Effector memory CD4-positive, alpha-beta T cell (primary cell): ENCODE measurements around the gene SORCS1.

Source experiments
- DNase-seq, 3 donors: peaks; one replicate each; pipeline ENCODE4 v3.0.0-alpha.2; 2020
- H3K27ac ChIP-seq: 2 replicates; pipeline ENCODE4 v1.7.0; 2013; ENCODE audit warnings: mild to moderate bottlenecking, low read length, moderate library complexity; ENCODE audit not compliant: insufficient read depth, poor library complexity, severe bottlenecking
- H3K27me3 ChIP-seq: replicated peaks from 2 replicates; pipeline ENCODE4 v1.7.0; 2013; ENCODE audit warnings: mild to moderate bottlenecking, low read length; ENCODE audit not compliant: insufficient read depth, control insufficient read depth, poor library complexity, severe bottlenecking
- H3K36me3 ChIP-seq: 2 replicates; pipeline ENCODE4 v1.7.0; 2013; ENCODE audit warnings: mild to moderate bottlenecking, low read length, moderate library complexity; ENCODE audit not compliant: control insufficient read depth, insufficient read depth
- H3K4me1 ChIP-seq: 2 replicates; pipeline ENCODE4 v1.7.0; 2013; ENCODE audit warnings: low read length, mild to moderate bottlenecking; ENCODE audit not compliant: control insufficient read depth, insufficient read depth, poor library complexity, severe bottlenecking
- H3K4me3 ChIP-seq: 2 replicates; pipeline ENCODE4 v1.7.0; 2013; ENCODE audit warnings: low read length, low read depth, mild to moderate bottlenecking; ENCODE audit not compliant: insufficient read depth, poor library complexity, severe bottlenecking
- H3K9me3 ChIP-seq: 2 replicates; pipeline ENCODE4 v1.7.0; 2013; ENCODE audit warnings: mild to moderate bottlenecking, low read length, moderate library complexity; ENCODE audit not compliant: control insufficient read depth

Gene SORCS1

DNA sequence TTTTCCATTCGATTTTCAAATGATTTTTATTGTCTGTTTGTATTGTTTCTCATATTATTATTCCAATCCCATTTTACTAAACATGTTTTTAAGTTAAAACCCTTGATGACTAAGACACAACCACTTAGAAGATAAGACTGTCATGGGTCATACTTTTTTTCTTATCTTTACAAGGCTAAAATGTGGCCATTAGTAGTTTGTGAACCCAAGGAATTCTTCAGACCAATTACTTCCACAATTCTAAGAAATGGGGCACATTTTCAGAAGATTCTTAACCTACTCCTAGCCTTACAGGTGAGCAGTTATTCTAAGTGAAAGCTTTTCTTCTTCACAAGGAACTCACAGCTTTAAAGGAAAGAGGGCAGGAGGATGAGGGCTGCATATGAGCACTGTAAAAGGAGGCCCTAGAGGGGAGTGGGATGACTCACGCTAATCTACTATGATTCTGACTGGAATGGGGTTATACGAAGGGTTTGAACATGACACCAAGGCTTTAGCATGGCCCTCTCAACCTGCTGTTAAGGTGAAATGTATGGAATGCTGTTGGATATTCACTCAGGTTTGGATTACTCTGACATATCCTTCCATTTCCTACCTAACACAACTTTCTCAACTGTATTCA is 81.0 kb downstream of the SORCS1 start:
- no peak overlapping the region for H3K27ac ChIP-seq
- H3K27me3 ChIP-seq = no peaks in the 10 kb centered on the region
- no peaks in the 10 kb centered on the region for H3K36me3 ChIP-seq
- no peaks in the 10 kb centered on the region for H3K4me1 ChIP-seq
- DNase-seq = no peak
- no peak overlapping the region for H3K4me3 ChIP-seq
- no peaks in the 10 kb centered on the region for H3K9me3 ChIP-seq

DNA sequence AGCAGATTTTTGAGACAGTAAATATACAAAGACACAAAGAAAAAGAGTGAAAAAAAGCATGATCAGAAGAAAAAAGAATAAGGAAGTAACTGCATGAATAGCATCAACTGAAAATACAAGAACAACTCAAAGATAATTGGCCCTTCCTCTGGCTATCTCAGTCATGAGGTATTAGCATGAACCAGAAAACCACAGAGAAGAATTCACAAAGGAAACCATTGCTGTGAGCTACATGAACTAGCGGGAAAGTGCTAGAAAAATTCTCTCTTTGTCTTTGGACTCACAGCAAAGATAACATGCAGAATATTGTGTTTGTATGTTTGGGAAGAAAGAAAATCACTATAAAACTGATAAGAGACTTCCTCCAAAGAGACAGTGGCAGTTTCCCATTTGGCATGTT is 82.9 kb downstream of the SORCS1 start:
- Histone ChIP-seq H3K36me3 (no peaks in the 10 kb centered on the region), H3K4me1 (no peaks in the 10 kb centered on the region), H3K27ac (no peak overlapping the region), H3K9me3 (no peaks in the 10 kb centered on the region), H3K4me3 (no peak overlapping the region), H3K27me3 (no peaks in the 10 kb centered on the region)
- DNase-seq = no peak

DNA sequence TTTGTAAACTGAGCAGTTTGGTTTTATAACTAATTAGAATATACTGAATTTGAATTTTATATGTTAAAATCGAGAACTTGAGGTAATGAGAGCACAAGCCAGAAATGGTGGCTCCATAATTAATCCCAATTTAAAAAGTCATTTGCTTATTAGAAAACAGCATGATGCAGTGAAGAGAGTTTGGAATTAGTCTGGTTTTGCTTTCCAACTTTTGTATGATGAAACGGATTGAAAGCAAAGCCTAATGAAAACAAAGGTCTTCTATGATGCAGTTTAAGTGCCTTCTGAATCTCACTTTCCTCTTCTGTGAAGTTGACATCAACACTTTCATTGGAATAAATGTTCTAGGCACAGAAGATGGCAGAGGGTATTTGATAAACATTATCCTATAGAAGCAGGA is 89.4 kb downstream of the SORCS1 start:
- Histone ChIP-seq H3K27ac (no peak overlapping the region), H3K27me3 (no peaks in the 10 kb centered on the region), H3K4me3 (no peak overlapping the region), H3K4me1 (no peaks in the 10 kb centered on the region), H3K9me3 (no peaks in the 10 kb centered on the region), H3K36me3 (no peaks in the 10 kb centered on the region)
- DNase-seq = no peak

DNA sequence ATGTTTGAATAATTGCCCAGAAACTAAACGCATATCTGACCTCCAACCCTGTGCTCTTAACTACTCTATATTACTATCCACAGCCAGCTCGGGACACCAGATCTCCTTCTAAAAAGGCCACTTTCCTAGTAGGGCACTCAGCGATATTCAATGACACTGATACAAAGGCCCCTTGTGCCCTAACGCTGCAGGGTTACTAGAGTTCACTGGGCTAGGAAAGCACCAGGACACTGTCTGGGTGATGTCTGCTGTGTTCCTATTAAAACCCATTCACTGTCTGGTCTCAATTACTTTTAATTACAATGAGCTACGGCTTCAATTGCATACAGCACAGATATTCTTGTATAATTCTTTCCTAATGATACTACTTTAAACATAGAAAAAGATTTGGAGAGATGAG is 91.7 kb downstream of the SORCS1 start:
- no peak for DNase-seq
- Histone ChIP-seq H3K4me1 (no peaks in the 10 kb centered on the region), H3K27me3 (no peaks in the 10 kb centered on the region), H3K27ac (no peak overlapping the region), H3K4me3 (no peak overlapping the region), H3K9me3 (no peaks in the 10 kb centered on the region), H3K36me3 (no peaks in the 10 kb centered on the region)

DNA sequence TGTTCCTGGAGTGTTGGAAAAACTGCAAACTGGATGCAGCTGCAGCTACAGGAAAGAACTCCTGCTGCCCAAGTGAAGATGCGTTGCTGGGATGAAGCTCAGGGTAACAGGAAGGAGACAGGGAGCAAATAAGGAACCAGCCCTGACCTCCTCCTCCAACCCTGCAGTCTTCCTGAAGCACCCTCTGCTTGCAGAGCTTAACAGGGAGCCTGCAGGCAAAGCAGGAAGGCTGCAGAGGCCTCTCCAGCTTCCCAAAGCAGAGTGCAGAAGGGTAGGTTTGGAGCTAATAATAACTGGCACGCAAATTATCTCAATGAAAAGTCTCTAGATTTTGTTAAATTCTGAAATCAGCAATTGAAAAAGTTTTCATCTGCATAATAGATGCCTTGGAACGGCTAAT is 92.5 kb downstream of the SORCS1 start:
- Histone ChIP-seq H3K9me3 (no peaks in the 10 kb centered on the region), H3K27ac (no peak overlapping the region), H3K4me1 (no peaks in the 10 kb centered on the region), H3K36me3 (no peaks in the 10 kb centered on the region), H3K27me3 (no peaks in the 10 kb centered on the region), H3K4me3 (no peak overlapping the region)
- DNase-seq = no peak

DNA sequence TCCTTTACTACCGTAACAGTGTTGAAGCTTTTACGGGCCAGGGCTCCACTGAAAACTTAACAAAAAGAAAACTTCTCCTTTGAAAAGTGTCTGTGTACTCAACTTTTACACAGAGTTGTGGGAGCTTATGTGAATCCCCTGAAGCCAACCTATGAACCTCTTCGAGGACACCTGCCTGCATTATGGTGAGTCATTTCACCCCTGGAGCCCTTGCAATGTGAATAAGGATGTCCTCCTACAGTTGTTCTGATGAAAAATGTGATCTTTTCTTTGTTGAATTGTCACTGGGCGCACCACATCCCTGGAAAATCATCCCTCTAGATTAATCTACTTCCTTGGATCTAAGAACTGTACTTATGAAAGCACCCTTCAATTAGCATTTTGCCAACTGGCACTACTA is 93.2 kb downstream of the SORCS1 start:
- H3K4me3 ChIP-seq = no peak overlapping the region
- H3K36me3 ChIP-seq = no peaks in the 10 kb centered on the region
- no peak overlapping the region for H3K27ac ChIP-seq
- H3K4me1 ChIP-seq = no peaks in the 10 kb centered on the region
- no peaks in the 10 kb centered on the region for H3K27me3 ChIP-seq
- H3K9me3 ChIP-seq = no peaks in the 10 kb centered on the region
- DNase-seq = no peak

DNA sequence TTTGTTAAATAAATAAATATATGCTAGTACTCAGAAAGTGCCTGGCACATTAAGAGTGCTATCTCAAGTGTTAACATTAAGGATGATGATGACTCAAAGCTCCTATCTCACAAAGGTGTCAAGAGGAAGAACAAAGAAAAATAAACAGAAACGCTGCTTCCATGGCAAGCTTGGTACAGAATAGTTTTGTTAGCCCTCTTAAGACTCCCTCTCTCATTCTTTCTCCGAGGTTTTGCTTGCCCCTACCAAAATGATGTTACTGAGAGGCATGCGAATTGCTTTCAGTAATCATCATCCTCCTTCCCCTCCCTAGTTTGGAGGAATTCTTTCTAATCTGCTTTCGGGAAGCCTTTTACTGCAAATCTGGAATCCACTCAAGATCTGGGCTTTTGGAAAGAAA is 96.7 kb downstream of the SORCS1 start:
- Histone ChIP-seq H3K27me3 (no peaks in the 10 kb centered on the region), H3K36me3 (no peaks in the 10 kb centered on the region), H3K27ac (no peak overlapping the region), H3K4me3 (no peak overlapping the region), H3K9me3 (no peaks in the 10 kb centered on the region), H3K4me1 (no peaks in the 10 kb centered on the region)
- no peak for DNase-seq

DNA sequence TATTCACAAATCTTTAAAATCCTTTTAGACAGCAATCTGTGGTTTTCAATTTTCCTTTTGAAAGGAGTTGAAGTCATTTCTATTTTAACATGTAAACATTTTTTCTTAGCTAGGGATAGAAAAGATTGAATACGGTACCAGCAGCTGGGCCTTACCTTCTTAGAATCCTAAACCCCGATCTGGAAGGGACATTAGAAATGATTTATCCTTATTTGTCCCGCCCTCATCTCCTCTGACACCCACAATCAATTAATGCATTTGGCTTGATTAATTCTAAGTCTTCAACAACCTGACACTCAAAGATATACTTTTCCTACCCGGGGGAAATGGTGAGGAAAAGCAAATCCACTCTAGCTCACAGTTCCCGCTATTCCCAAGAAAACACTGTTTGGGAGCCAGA is 100.4 kb downstream of the SORCS1 start:
- no peak for DNase-seq
- Histone ChIP-seq H3K27ac (no peak overlapping the region), H3K4me3 (no peak overlapping the region), H3K27me3 (no peaks in the 10 kb centered on the region), H3K4me1 (no peaks in the 10 kb centered on the region), H3K36me3 (no peaks in the 10 kb centered on the region), H3K9me3 (no peaks in the 10 kb centered on the region)

DNA sequence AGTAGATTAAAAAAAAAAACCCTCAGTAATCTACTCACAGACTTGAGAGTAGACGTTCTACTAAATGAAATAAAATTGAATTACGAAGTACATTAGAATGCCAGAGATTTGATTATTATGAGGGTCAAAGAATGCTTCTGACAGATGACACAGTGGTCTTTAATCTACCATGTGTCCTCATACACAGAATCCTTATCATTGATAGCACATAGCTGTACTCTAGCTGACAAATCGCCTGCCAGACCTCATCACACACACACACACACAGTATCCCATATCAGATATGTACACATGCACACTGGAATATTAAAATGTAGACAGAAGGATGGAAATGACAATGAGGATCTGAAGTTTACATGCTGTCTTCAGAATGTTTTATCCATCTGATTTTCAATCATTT is 104.6 kb downstream of the SORCS1 start:
- no peak overlapping the region for H3K27ac ChIP-seq
- H3K4me3 ChIP-seq = no peak overlapping the region
- no peaks in the 10 kb centered on the region for H3K9me3 ChIP-seq
- H3K27me3 ChIP-seq = no peaks in the 10 kb centered on the region
- DNase-seq = no peak
- H3K4me1 ChIP-seq = no peaks in the 10 kb centered on the region
- no peaks in the 10 kb centered on the region for H3K36me3 ChIP-seq

DNA sequence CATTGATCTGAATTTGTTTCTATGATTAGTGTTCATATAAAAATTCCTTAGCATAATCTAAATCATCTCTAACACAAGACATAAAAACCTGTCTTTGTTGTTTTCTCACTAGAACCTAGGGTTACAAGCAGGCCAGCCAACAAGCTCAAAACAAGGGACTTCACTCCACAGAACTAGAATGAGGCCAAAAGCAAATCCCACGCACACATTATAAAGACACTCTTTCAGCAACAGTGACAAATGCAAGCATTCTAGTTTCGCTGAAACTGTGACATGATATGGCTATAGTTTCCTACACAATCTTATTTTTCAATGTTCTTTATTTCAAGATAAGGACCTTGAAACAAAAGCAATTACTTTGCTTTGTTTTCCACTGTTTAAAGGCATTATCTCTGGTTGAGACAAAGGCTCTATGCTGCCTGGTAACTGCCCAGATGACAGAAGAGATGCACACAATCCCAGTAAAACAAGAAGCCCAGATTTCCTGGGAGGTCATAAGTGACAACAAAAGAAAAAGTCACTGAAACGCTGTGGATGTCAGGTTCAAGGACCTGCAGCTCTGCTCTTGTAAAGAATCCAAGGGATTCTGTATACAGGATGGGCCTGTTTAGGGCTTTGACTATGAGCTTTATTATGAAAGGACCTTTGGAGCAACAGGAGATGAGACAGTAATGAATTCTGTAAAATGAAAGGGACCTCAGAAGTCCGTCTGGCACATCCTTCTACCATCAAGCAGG is 105.3 kb downstream of the SORCS1 start:
- Histone ChIP-seq H3K27me3 (no peaks in the 10 kb centered on the region), H3K27ac (no peak overlapping the region), H3K9me3 (no peaks in the 10 kb centered on the region), H3K36me3 (no peaks in the 10 kb centered on the region), H3K4me3 (no peak overlapping the region), H3K4me1 (no peaks in the 10 kb centered on the region)
- DNase-seq = no peak
